WI38 (cell line): ENCODE data around the gene EOMES.

ENCODE experiments used
- H3K4me3 ChIP-seq: 2 replicates; pipeline ENCODE4 v1.5.1; 2011; ENCODE audit warnings: low read depth, mild to moderate bottlenecking, control low read depth, low read length
- CTCF ChIP-seq: IDR thresholded peaks from 2 replicates; pipeline ENCODE4 v1.5.1; 2012; ENCODE audit warnings: low read depth, mild to moderate bottlenecking, control low read depth, low read length

EOMES gene

GRCh38 chr3:27728195-27729087 lies 6.3 kb upstream of the EOMES start:
- no peak for TF ChIP-seq CTCF
- no peak overlapping the region for H3K4me3 ChIP-seq

- no peak overlapping the region for H3K4me3 ChIP-seq
- no peak for TF ChIP-seq CTCF
Measured at GRCh38 chr3:27726240-27726639, 4.1 kb upstream of the EOMES start.

- no peak for TF ChIP-seq CTCF
- H3K4me3 ChIP-seq = no peak overlapping the region
Measured at GRCh38 chr3:27724459-27725197, 2.5 kb upstream of the EOMES start.

- peak overlapping the region; percentile 27; the same call in 1 of the 2 replicates for H3K4me3 ChIP-seq
- no peak for TF ChIP-seq CTCF
Measured at GRCh38 chr3:27723815-27724458, 1.8 kb upstream of the EOMES start.

- TF ChIP-seq CTCF = no peak
- H3K4me3 ChIP-seq = peak overlapping the region; percentile 27; the same call in 1 of the 2 replicates
Measured at GRCh38 chr3:27723456-27723814, 1.3 kb upstream of the EOMES start.

- peak overlapping the region; percentile 27; the same call in 1 of the 2 replicates for H3K4me3 ChIP-seq
- no peak for TF ChIP-seq CTCF
Measured at GRCh38 chr3:27723001-27723445, 900 bp upstream of the EOMES start.
